ENCODE results near the gene AUTS2. TPM values are rescaled to one million over a fixed set of nuclear protein-coding genes. Genes with fewer than 3 reads are reported as not detected.

Gene AUTS2
- total RNA-seq, 1 donor from 2014 or later, result 56.0 TPM

GRCh38 chr7:70347463-70348254 lies 749.4 kb downstream of the AUTS2 start:
- Histone ChIP-seq H3K9me3 (no peaks in the 10 kb centered on the region), H3K4me3 (no peak overlapping the region), H3K27me3 (no peaks in the 10 kb centered on the region), H3K4me1 (no peaks in the 10 kb centered on the region), H3K36me3 (no peaks in the 10 kb centered on the region), H3K27ac (no peak overlapping the region)
- intact Hi-C loops (cut with DNase I), result no loop called here
- no peak for TF ChIP-seq CTCF (IDR thresholded peaks at IDR 0.05)
- no peak for ATAC-seq
- DNase-seq, result no peak

- no peak for ATAC-seq
- Histone ChIP-seq H3K27ac (no peak overlapping the region), H3K4me1 (no peaks in the 10 kb centered on the region), H3K36me3 (no peaks in the 10 kb centered on the region), H3K4me3 (no peak overlapping the region), H3K27me3 (no peaks in the 10 kb centered on the region), H3K9me3 (no peaks in the 10 kb centered on the region)
- TF ChIP-seq CTCF (IDR thresholded peaks at IDR 0.05), result no peak
- DNase-seq, result no peak
- intact Hi-C loops (cut with DNase I), result no loop called here
These were observed 750.8 kb downstream of the AUTS2 start for GRCh38 chr7:70349031-70349430.

DNA sequence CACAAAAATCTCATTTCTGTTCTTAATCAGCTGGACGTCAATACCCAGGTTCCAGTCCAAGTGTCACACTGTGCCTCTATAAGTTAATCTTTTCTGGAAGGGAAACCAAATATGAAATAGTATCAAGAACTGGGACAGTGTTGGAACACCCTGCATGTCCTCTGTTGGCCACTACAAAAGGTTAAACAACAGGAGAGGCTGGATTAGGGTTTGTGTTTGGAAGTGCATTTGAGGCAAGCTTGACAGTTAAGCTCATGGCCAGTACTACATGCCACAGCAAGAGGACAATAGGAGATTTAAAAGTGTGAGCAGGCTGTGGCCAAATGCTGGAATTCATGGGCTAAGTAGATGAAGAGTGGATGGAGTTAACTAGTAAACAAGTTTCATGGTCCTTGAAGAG lies 751.5 kb downstream of the AUTS2 start:
- no peak overlapping the region for H3K27ac ChIP-seq
- TF ChIP-seq CTCF (IDR thresholded peaks at IDR 0.05), result no peak
- intact Hi-C loops (cut with DNase I), result no loop called here
- DNase-seq, result no peak
- no peaks in the 10 kb centered on the region for H3K27me3 ChIP-seq
- H3K36me3 ChIP-seq, result no peaks in the 10 kb centered on the region
- ATAC-seq, result no peak
- H3K4me3 ChIP-seq, result no peak overlapping the region
- H3K9me3 ChIP-seq, result no peaks in the 10 kb centered on the region
- no peaks in the 10 kb centered on the region for H3K4me1 ChIP-seq

GRCh38 chr7:70352088-70352487 lies 753.8 kb downstream of the AUTS2 start:
- no peak for DNase-seq
- Histone ChIP-seq H3K27me3 (no peaks in the 10 kb centered on the region), H3K9me3 (no peaks in the 10 kb centered on the region), H3K4me3 (no peak overlapping the region), H3K36me3 (no peaks in the 10 kb centered on the region), H3K27ac (no peak overlapping the region), H3K4me1 (no peaks in the 10 kb centered on the region)
- ATAC-seq, result no peak
- intact Hi-C loops (cut with DNase I), result no loop called here
- TF ChIP-seq CTCF (IDR thresholded peaks at IDR 0.05), result no peak

GRCh38 chr7:70352906-70353305 lies 754.6 kb downstream of the AUTS2 start:
- no peak overlapping the region for H3K4me3 ChIP-seq
- H3K27me3 ChIP-seq, result no peaks in the 10 kb centered on the region
- DNase-seq, result no peak
- H3K27ac ChIP-seq, result no peak overlapping the region
- ATAC-seq, result no peak
- TF ChIP-seq CTCF (IDR thresholded peaks at IDR 0.05), result no peak
- H3K4me1 ChIP-seq, result no peaks in the 10 kb centered on the region
- H3K9me3 ChIP-seq, result no peaks in the 10 kb centered on the region
- intact Hi-C loops (cut with DNase I), result no loop called here
- no peaks in the 10 kb centered on the region for H3K36me3 ChIP-seq
